ENCODE data around the gene MORC1.
"Not testable (repeated sequence)": the region's sequence is repeated elsewhere in the genome, so short reads cannot be mapped to it uniquely, and the experiment has no call there.

The MORC1 gene, protein sequence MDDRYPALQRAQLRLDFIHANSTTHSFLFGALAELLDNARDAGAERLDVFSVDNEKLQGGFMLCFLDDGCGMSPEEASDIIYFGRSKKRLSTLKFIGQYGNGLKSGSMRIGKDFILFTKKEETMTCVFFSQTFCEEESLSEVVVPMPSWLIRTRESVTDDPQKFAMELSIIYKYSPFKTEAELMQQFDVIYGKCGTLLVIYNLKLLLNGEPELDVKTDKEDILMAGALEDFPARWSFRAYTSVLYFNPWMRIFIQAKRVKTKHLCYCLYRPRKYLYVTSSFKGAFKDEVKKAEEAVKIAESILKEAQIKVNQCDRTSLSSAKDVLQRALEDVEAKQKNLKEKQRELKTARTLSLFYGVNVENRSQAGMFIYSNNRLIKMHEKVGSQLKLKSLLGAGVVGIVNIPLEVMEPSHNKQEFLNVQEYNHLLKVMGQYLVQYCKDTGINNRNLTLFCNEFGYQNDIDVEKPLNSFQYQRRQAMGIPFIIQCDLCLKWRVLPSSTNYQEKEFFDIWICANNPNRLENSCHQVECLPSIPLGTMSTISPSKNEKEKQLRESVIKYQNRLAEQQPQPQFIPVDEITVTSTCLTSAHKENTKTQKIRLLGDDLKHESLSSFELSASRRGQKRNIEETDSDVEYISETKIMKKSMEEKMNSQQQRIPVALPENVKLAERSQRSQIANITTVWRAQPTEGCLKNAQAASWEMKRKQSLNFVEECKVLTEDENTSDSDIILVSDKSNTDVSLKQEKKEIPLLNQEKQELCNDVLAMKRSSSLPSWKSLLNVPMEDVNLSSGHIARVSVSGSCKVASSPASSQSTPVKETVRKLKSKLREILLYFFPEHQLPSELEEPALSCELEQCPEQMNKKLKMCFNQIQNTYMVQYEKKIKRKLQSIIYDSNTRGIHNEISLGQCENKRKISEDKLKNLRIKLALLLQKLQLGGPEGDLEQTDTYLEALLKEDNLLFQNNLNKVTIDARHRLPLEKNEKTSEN

GRCh38 chr3:109117939-109118338 lies at the start of gene MORC1:
MORC1 (minus strand) TSS chr3:109118134; CDS start chr3:109118059, 75 bp downstream.
- no peak for DNase-seq

GRCh38 chr3:109165905-109166304 lies 48.0 kb upstream of the MORC1 start:
- no peak for DNase-seq

- DNase-seq, result no peak
These were observed 43.7 kb upstream of the MORC1 start for GRCh38 chr3:109161487-109162123.

DNA sequence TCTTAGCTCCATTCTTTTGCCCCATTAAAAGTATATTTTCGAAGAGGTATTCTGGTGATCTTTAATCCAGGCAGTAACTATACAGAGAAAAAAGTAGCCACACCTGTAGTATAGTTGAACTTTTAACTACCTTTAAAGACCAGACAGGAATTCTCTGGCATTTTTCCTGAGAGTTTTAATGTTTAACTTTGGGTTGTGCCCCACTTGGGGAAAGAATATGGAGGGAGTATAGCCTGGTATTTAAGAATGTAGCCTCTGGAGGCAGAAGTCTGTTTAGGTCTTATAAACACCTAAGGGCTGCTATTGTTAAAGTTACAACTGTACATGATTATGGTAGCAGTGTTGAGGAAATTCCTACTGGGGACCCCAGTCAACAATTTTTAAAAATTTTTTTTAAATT lies 37.9 kb upstream of the MORC1 start:
- DNase-seq, result no peak

- DNase-seq, result no peak
These were observed 37.0 kb upstream of the MORC1 start for GRCh38 chr3:109154979-109155378.

DNA sequence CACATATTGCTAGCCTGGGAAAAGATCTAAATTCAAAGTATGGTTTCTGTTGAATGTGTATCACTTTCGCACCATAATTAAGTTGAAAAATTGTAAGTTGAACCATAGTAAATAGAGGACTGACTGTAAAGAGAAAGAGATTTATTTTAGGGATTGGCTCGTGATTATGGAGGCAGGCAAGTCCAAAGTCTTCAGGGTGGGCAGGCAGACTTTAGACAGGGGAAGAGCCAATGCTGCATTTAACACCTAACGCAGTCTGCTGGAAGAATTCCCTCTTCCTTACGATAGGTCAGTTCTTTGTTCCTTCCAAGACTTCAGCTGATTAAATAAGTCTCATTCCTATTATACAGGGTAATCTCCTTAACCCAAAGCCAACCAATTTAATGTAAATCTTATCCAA lies 34.4 kb upstream of the MORC1 start:
- no peak for DNase-seq

DNA sequence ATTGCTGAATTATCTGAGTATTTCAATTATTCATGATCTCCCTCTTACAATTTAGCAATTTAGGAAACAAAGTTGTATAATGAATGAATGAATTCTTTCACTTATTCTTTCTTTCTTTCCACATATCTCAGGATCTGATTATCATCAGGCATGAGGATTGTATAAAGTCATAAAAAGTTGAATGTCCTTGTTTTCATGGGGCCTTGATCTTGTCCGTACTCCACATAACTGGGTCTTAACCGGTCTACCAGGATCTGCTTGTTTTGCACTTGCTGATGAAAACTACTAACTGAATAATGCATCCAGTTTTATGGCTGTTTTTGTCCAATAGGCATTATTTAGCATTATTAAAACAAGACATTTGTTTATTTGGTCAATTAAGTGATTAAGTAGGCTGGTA lies 31.1 kb upstream of the MORC1 start:
- no peak for DNase-seq

GRCh38 chr3:109143646-109144045 lies 25.7 kb upstream of the MORC1 start:
- no peak for DNase-seq

GRCh38 chr3:109140318-109140717 lies 22.4 kb upstream of the MORC1 start:
- DNase-seq, result no peak

GRCh38 chr3:109137761-109138160 lies 19.8 kb upstream of the MORC1 start:
- no peak for DNase-seq

DNA sequence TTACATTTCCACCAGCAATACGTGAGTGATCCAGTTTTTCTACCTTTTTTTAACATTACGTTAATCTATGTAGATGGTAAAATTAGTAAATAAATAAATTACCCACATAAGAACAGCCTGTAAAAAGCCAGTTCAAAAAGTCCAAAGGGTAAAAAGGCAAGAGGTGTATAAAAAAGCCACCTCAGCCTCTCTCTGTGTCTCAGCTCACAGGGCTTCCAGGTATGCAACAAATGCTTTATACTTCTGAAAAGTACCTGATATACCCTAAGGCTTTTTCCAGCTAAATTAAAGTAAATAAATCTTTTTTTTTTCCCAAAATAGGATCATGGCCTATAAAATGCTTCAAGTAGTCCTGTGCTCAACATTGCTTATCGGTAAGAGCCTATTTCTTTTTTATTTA lies 18.6 kb upstream of the MORC1 start, which contains the start of gene C3orf85:
C3orf85 (plus strand) TSS at position 197 of the 400 bp plus-strand sequence; CDS start at position 326, 129 bp downstream.
- no peak for DNase-seq

GRCh38 chr3:109133474-109133816 lies 15.5 kb upstream of the MORC1 start:
- not testable (repeated sequence) for DNase-seq

DNA sequence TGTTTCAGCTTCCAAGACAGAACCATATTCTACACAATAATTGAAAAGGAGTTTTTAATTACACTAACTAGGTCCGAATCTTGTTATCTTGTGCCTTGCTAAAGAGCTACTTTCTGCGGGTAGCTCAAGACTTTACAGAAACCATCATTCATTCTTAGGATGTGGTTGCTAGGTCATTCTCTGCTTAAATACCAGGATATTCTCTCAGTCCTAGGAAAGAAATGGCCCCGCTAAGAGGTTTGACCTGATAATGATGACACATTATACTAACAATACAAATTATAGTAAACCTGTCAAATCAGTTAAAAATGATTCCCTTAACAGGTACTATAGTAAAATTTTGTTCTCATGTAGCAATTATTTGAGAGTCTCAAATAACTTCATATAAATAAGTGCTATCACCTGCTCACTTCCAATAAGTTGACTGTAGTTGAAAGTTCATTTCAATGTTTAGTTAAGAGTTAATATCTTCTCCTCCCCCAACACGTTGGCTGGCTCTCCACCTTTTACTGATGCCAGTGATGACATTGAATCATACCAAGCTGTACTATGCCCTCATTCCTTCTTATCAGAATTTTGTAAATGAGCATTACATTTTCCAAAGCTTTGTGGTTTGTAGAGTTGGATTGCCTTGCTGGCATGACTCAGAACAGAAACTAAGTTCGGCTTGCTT lies 15.0 kb upstream of the MORC1 start:
- no peak for DNase-seq

- DNase-seq, result no peak
These were observed 13.3 kb upstream of the MORC1 start for GRCh38 chr3:109131276-109131675.

DNA sequence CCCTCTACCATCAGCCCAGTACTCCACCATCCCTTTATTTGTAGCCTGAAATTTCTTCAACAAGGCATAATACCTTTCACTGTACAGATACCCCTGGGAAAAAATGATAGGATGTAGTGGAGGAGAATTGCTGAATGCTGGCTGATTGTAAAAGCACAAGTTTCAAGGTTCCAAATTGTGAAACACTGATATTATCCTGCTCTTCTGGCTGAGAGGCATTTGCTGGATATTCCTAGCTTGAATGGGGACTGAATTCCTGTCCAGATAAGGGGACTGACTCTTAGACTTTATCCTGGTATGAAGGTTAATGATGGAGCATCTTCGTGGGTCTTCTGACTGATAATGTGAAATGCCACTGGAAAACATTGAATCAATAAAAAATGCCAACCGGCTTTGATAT lies 9.6 kb upstream of the MORC1 start:
- DNase-seq, result no peak

- no peak for DNase-seq
These were observed 8.0 kb upstream of the MORC1 start for GRCh38 chr3:109125902-109126301.

- no peak for DNase-seq
These were observed 4.8 kb upstream of the MORC1 start for GRCh38 chr3:109122690-109123089.

GRCh38 chr3:109118584-109118983 lies 650 bp upstream of the MORC1 start:
- DNase-seq, result no peak

GRCh38 chr3:109116031-109116430 lies 1.9 kb downstream of the MORC1 start:
- no peak for DNase-seq

- no peak for DNase-seq
These were observed 2.5 kb downstream of the MORC1 start for GRCh38 chr3:109115451-109115850.

DNA sequence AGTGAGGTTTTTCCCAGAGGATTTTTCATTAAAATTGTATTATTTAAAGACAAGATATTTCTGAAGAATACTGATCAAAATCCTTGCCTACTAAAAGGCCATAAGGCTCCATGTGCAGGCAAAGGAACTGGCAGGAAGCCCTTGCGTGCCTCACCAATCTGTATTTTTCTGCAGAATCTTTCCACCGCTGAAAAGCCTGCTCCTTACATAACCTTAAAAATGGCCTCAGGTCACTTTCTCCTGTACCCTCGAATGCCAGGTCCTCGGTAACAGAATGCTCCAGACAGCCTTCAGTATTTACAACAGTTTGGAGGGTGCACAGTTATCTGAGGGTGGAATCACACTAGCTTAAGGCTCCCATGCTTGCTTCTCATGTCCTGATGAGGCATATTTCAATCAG lies 3.2 kb downstream of the MORC1 start:
- DNase-seq, result no peak

- no peak for DNase-seq
These were observed 4.8 kb downstream of the MORC1 start for GRCh38 chr3:109112946-109113760.

Measured in DMS79 (cell line).